GM18907 (cell line): Measurements from ENCODE around the gene MRC2.
"Not testable (repeated sequence)": the region's sequence is repeated elsewhere in the genome, so short reads cannot be mapped to it uniquely, and the experiment has no call there.

Source experiments
- ATAC-seq: cut with Tn5 transposase; IDR thresholded peaks from one replicate; pipeline ENCODE4 v1.9.1; 2021; ENCODE audit warnings: mild to moderate bottlenecking, moderate library complexity; ENCODE audit not compliant: unreplicated experiment

MRC2 gene

DNA sequence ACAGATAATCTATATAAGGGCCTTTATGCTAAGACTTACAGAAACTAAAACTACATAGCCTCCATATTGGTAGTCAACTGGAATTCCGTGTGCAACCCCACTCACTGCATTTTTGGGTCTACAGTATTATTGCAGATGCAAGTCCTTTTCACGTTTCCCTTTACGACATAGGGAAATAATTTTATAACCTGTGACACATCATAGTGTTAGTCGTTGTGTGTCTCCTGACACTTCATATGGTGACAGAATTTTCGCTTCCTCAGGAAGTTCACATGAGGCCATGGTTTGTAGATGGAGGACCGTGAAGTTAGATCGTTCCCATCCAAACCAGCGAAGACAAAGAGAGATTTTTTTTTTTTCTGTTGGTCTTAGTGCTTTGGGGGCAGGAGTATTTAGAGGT is 15.7 kb upstream of the MRC2 start:
- ATAC-seq = no peak

- ATAC-seq = not testable (repeated sequence)
These were observed 15.2 kb upstream of the MRC2 start for GRCh38 chr17:62612289-62612688.

DNA sequence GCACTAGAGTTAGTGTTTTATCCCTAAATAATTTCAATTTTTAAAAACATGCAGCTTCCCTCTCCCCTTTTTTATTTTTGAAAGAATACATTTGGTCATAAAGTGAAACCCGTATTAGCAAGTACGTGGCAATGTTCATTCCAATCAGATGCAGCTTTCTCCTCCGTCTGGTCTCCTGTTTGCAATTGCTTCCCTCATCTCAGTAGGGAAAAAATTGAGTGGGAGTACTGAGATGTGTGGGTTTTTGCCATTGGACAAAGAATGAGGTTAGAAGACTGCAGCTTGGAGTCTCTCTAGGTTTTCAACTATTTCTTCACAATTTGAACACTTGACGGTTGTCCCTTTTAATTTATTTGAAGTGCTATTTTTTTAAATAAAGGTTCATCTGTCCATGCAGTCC is 14.4 kb upstream of the MRC2 start:
- not testable (repeated sequence) for ATAC-seq

DNA sequence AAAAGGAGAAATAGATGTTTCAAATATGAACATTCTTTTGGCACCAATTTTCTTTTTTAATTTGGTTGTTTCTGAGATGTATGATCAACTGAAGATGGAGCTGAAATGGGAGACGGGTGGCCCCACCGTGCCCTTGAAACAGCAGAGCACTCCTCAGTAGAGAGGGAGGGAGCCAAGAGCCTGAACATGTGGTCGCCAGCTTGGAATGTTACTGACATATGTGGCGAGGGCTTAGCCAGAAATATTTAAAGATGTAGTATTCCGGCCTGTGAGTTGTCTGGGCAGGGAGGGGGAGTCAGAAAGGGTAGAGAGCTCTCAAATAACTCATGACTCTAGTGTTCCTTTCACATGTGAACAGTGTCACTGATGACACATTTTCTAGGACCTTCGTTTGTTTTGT is 13.3 kb upstream of the MRC2 start:
- ATAC-seq = no peak

GRCh38 chr17:62615503-62615902 is 12.0 kb upstream of the MRC2 start:
- ATAC-seq = no peak

DNA sequence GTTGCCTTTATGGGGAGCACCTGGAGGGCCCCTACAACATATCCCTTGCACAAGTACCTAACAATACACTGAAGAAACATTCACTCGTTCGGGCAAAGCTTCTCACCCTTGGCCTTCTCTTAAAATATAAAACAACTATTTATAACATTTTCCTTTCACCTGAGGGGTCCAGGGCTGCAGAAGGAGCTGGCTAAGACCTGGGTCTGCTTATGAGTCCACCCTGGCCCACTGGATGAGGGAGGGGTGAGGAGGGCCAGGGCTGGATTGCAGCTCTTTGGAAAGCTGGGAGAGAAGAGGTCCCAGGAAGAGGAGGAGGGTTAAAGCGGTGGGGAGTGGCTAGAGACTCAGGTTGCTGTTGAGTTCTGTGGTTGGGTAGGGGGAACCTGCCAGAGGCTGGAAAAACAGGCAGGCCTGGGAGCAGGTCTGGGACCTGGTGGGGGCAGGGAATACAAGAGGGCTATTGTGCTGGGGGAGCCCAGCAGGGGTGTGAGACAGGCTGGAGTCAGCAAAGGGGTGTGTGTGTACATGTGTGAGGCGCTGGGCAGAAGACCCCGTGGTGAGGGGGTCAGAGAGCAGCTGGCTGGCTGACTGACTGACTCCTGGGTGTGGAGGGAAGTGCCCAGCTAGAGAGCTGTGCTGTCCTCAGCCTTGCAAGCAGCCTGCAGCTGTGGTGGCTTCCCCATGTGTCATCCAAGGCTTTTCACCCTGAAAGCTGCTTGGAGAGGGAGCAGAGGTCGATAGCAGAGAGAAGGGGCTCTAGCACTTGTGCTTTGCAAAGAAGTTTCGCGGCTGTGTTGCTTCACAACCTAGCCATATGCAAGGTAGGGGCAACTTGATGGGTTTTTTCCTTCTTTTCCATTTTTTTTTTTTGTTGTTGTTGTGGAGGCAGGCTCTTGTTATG is 10.2 kb upstream of the MRC2 start:
- ATAC-seq = no peak

GRCh38 chr17:62617894-62618472 is 9.5 kb upstream of the MRC2 start:
- no peak for ATAC-seq

- no peak for ATAC-seq
These were observed 8.6 kb upstream of the MRC2 start for GRCh38 chr17:62618647-62619416.

DNA sequence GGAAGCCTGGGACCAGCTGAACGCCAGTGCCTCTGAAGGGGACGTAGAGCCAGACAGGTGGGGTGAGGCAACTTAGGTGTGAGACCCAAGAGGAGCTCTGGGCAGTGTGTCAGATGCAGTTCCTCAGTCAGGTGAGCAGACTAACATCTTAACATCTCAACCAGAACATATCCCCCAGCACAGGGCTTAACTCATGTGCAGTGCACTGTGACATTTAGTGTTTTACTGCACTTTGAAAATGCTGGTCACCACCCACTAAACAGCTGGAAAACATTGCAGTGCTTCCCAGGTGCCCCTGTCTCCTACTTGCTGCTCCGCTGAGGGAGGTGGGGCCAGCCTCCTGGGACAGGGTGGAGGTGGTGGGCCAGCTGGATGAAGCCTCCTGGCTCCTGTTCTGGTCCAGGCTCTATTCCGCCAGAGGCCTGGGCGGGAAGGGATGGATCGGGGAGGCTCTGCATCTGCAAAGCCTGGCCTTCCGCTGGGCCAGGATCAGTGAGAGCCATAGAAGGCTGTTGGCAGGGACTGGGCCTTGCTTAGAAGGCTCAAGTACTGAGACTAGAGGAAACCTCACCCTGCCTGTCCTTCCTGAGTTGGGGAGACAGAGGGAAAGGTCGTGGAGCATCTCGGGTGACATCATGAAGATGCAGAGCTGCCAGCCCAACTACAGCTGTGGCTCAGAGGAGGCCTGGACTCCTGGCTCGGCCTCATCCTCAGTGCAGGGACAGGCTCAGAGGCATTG is 7.9 kb upstream of the MRC2 start:
- no peak for ATAC-seq

DNA sequence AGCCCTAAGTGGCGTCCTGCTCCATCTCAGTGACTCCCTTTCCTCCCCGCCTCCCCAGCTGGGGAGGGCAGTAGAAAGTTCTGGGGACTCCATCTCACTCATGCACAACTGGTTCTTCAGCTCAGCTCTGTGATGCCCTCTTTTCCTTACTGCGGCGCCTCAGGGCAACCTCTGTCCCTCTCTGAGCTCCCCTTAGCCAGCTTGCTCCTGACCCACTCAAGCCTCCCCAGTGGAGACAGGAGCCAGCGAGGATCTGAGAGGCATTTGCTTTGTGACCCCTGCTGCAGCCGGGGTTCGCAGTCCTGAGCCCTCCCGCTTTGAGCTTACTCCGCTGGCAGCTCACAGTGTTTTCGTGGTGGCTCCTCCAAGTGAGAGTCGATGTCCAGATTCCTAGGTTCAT is 6.2 kb upstream of the MRC2 start:
- ATAC-seq = no peak

- no peak for ATAC-seq
These were observed 2.1 kb upstream of the MRC2 start for GRCh38 chr17:62625184-62625869.

GRCh38 chr17:62625870-62626200 is 1.6 kb upstream of the MRC2 start:
- no peak for ATAC-seq

DNA sequence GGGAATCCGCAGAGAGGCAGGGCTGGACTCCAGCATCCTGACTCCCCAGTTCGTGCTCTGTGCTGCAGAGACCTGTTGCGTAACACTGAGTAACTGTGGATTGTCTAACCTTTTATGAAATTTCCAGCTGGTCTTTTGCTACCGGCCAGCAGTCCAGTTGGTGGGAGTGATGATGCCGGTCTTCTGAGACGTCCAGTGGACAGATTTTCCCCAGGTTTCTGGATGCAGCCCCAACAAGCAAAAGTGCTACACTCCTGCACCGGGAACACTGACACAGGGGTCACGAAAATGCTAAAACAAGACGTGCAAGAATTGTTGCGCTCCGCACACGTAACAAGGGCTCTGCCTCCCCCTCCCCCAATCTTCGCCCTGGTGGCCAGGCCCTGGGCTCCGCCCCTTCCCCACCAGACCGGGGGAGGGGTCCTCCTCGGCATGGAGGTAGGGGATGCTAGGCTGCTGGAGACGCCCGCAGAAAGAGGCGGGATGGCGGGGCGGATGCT is 701 bp upstream of the MRC2 start:
- no peak for ATAC-seq

- no peak for ATAC-seq
These were observed 599 bp downstream of the MRC2 start for GRCh38 chr17:62627904-62628633.

DNA sequence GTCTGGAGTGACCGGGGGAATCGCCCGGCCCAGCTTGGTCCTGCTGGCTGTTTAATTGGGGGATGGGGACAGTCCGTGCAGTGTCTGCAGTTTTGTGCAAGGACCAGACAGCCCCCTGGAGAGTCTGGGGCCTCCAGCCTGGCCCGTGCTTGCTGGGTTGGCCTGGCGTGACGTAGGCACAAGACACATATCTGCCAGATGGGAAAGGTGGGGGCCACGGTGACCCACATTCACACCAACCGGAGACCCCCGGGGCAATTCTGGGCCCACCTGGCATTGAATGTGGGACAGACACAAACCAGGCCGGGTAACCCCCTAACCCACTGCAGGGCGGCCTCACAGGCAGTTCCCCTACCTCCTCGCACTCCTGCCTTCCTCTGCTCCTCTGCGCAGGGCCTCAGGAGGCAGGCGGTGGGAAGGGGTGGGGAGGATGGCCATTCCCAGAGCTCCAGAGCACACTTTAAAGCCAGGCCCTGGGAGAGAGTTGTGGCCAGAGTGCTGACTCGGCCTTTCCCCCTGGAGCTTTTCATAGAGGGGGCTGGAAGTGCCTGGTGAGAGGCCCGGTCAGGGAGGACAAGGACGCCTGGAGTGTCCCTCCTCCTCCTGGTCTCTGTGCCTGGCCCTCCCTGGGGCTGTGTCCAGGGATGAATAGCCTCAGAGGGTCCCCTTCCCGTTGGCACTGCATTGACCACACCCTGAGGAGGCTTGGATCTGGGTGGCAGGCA is 1.5 kb downstream of the MRC2 start:
- no peak for ATAC-seq

GRCh38 chr17:62629556-62630364 is 2.3 kb downstream of the MRC2 start:
- no peak for ATAC-seq

DNA sequence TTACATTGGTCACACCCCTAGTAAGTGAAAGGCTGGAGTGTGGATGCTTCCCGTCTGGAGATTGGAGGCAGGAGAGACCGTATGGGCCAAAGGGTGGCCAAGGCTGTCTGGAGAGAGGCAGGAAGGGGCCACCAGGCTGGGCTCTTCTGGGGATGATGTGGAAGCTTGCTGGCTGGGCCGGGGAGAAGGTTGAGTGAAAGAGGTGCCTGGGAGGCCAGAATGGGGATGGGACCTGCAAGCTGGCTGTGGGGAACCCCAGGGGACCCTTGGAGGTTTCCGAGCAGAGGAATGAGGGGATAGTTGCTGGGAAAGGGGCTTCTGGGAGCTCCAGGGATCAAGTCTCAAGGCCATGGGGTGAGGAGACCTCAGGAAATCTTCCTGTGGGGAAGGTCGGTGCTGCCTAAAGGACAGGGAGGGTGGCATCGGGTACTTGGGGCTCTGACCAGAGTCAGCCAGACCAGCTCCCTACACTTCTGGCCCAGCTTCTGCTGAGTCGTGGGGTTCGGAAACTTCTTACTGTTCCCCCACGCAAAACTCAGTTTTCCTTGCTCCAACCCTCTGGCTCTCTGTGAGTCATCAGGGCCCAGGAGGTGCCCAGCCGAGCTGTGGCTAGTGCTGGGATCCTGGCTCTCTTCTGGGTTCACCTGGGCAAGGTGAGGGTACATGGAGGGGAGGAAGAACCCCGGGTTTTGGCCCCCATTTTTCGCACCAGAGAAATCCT is 3.1 kb downstream of the MRC2 start:
- ATAC-seq = no peak
